SK-N-SH (cell line): ENCODE measurements around the gene GPATCH4.

Experiments
- CTCF ChIP-seq: fragments of 200-600 bp; sonication (generic); IDR thresholded peaks from 2 replicates; pipeline ENCODE4 v1.6.1; 2017; ENCODE audit warnings: antibody characterized with exemption, mild to moderate bottlenecking, moderate library complexity
- IRF3 ChIP-seq: fragments of 150-350 bp; IDR thresholded peaks from 2 replicates; pipeline ENCODE4 v1.6.1; 2016; ENCODE audit warnings: mild to moderate bottlenecking, low read depth, low read length
- MXI1 ChIP-seq: IDR thresholded peaks from 2 replicates; pipeline ENCODE4 v1.6.1; 2012; ENCODE audit warnings: mild to moderate bottlenecking, low read depth, low read length, improper control_type of control experiment
- RFX5 ChIP-seq: IDR thresholded peaks from 2 replicates; pipeline ENCODE4 v1.6.1; 2012; ENCODE audit warnings: mild to moderate bottlenecking, improper control_type of control experiment, low read length
- SIN3A ChIP-seq: IDR thresholded peaks from 2 replicates; pipeline ENCODE4 v1.6.1; 2012; ENCODE audit warnings: low read depth, mild to moderate bottlenecking, low read length, moderate library complexity, borderline replicate concordance
- YY1 ChIP-seq: IDR thresholded peaks from 2 replicates; pipeline ENCODE4 v1.4.0; 2012; ENCODE audit warnings: low read depth, mild to moderate bottlenecking

GRCh38 chr1:156549831-156550230 lies 51.4 kb downstream of the GPATCH4 start:
- TF ChIP-seq CTCF (no peak), IRF3 (no peak), YY1 (no peak), RFX5 (no peak), SIN3A (no peak), MXI1 (no peak)
